Stimulated activated CD4-positive, alpha-beta T cell treated with anti-CD3 and anti-CD28 coated beads, Interleukin-4, amount 100 ng/mL, for 4 hours (primary cell): Measurements from ENCODE around the gene CPNE4.

ENCODE experiments used
- DNase-seq, 2 experiments: peaks; one replicate each; pipeline ENCODE4 v3.0.0-alpha.2; 2020

The CPNE4 gene

GRCh38 chr3:131795390-131796090 lies 239.3 kb downstream of the CPNE4 start:
- no peak for DNase-seq

- peak in 1 of 2 experiments; percentile 2 for DNase-seq
These were observed 239.9 kb downstream of the CPNE4 start for GRCh38 chr3:131794766-131795388.

GRCh38 chr3:131793870-131794269 lies 240.9 kb downstream of the CPNE4 start:
- no peak for DNase-seq

GRCh38 chr3:131789188-131789587 lies 245.6 kb downstream of the CPNE4 start:
- DNase-seq = no peak

GRCh38 chr3:131786386-131786785 lies 248.4 kb downstream of the CPNE4 start:
- DNase-seq = no peak

- DNase-seq = no peak
These were observed 252.1 kb downstream of the CPNE4 start for GRCh38 chr3:131782751-131783150.

GRCh38 chr3:131778526-131778925 lies 256.3 kb downstream of the CPNE4 start:
- no peak for DNase-seq

GRCh38 chr3:131775650-131776049 lies 259.2 kb downstream of the CPNE4 start:
- no peak for DNase-seq

GRCh38 chr3:131772269-131773026 lies 262.4 kb downstream of the CPNE4 start:
- DNase-seq = no peak

- no peak for DNase-seq
These were observed 271.7 kb downstream of the CPNE4 start for GRCh38 chr3:131762981-131763564.

- no peak for DNase-seq
These were observed 278.4 kb downstream of the CPNE4 start for GRCh38 chr3:131756405-131756804.

GRCh38 chr3:131755380-131755779 lies 279.4 kb downstream of the CPNE4 start:
- DNase-seq = no peak

- no peak for DNase-seq
These were observed 284.6 kb downstream of the CPNE4 start for GRCh38 chr3:131750256-131750655.

GRCh38 chr3:131749826-131750225 lies 285.0 kb downstream of the CPNE4 start:
- DNase-seq = no peak

GRCh38 chr3:131747466-131747865 lies 287.3 kb downstream of the CPNE4 start:
- DNase-seq = no peak

- no peak for DNase-seq
These were observed 290.0 kb downstream of the CPNE4 start for GRCh38 chr3:131744765-131745164.

- DNase-seq = no peak
These were observed 291.7 kb downstream of the CPNE4 start for GRCh38 chr3:131743126-131743525.

- no peak for DNase-seq
These were observed 295.6 kb downstream of the CPNE4 start for GRCh38 chr3:131739211-131739610.

GRCh38 chr3:131738095-131738494 lies 296.7 kb downstream of the CPNE4 start:
- no peak for DNase-seq

- no peak for DNase-seq
These were observed 299.3 kb downstream of the CPNE4 start for GRCh38 chr3:131735544-131735943.

- no peak for DNase-seq
These were observed 299.7 kb downstream of the CPNE4 start for GRCh38 chr3:131735116-131735515.

- no peak for DNase-seq
These were observed 301.6 kb downstream of the CPNE4 start for GRCh38 chr3:131733086-131733841.

- DNase-seq = peak in 1 of 2 experiments; percentile 0
These were observed 303.1 kb downstream of the CPNE4 start for GRCh38 chr3:131731709-131732108.
